Erythroblast (primary cell): ENCODE results near the gene SSBP2.

Source experiments
- GATA1 ChIP-seq: IDR thresholded peaks from 2 replicates; pipeline ENCODE4 v1.6.1; 2011; ENCODE audit warnings: low read depth, mild to moderate bottlenecking, control low read depth, low read length, moderate library complexity
- POLR2A ChIP-seq: IDR thresholded peaks from 2 replicates; pipeline ENCODE4 v1.6.1; 2011; ENCODE audit warnings: mild to moderate bottlenecking, low read length

- TF ChIP-seq POLR2A (no peak), GATA1 (no peak)
Measured at GRCh38 chr5:81739291-81739690, 11.6 kb downstream of the SSBP2 start.
